Measurements from ENCODE around the gene SLC38A6. TPM values are rescaled to one million over a fixed set of nuclear protein-coding genes. Genes with fewer than 3 reads are reported as not detected.

Gene SLC38A6
- total RNA-seq, 1 experiment from 2014 or later: 6.0 TPM

- Histone ChIP-seq H2BK20ac (ENCODE audit: low read depth, low read length, poor library complexity, severe bottlenecking) (no peak overlapping the region), H2BK12ac (ENCODE audit: insufficient read length, low read depth, low read length) (no peak overlapping the region), H2BK15ac (ENCODE audit: low read depth, low read length) (no peak overlapping the region), H3K23ac (ENCODE audit: insufficient read length, low read depth, low read length) (no peak overlapping the region), H3K9ac (ENCODE audit: extremely low read depth, insufficient read length, low read length) (no peak overlapping the region), H3K79me2 (ENCODE audit: insufficient read depth, low read length) (no peaks in the 10 kb centered on the region), H3K56ac (ENCODE audit: insufficient read length, low read depth, low read length) (no peak overlapping the region), H3K23me2 (ENCODE audit: insufficient read length, low read depth, low read length, poor library complexity, severe bottlenecking) (no peaks in the 10 kb centered on the region), H3K4me1 (ENCODE audit: insufficient read depth, low read length) (no peaks in the 10 kb centered on the region), H3K27me3 (ENCODE audit: insufficient read depth, low read length) (no peaks in the 10 kb centered on the region), H2AK5ac (ENCODE audit: insufficient read length, low read length) (no peak overlapping the region), H4K8ac (replicated peaks; ENCODE audit: insufficient read length, low read depth, low read length) (no peak overlapping the region), H3K4me2 (ENCODE audit: insufficient read depth, insufficient read length, low read length) (no peak overlapping the region), H3K9me3 (ENCODE audit: control insufficient read depth, low read depth, low read length) (no peaks in the 10 kb centered on the region), H4K91ac (ENCODE audit: insufficient read length, low read depth, low read length) (no peak overlapping the region), H3K14ac (ENCODE audit: insufficient read depth, low read length) (no peak overlapping the region), H4K20me1 (ENCODE audit: control insufficient read depth, insufficient read depth, insufficient read length) (no peaks in the 10 kb centered on the region), H2AFZ (ENCODE audit: low read length) (no peak overlapping the region), H3K18ac (ENCODE audit: insufficient read length, low read depth, low read length) (no peak overlapping the region), H2BK120ac (ENCODE audit: low read depth, low read length, poor library complexity, severe bottlenecking) (no peak overlapping the region), H3T11ph (ENCODE audit: low read length) (no peak overlapping the region), H3K79me1 (ENCODE audit: insufficient read depth, low read depth, low read length, poor library complexity, severe bottlenecking) (no peaks in the 10 kb centered on the region), H3K4ac (ENCODE audit: low read depth, low read length) (no peak overlapping the region), H3K27ac (ENCODE audit: insufficient read length, low read depth, low read length) (no peak overlapping the region), H2BK5ac (ENCODE audit: insufficient read length, low read length) (no peak overlapping the region), H4K5ac (ENCODE audit: insufficient read length, low read depth, low read length) (no peak overlapping the region)
- Mint-ChIP-seq H3K27me3 (ENCODE audit: low read depth) (no peaks in the 10 kb centered on the region; the same call in 1 of the 2 replicates), H3K4me1 (peaks cover 0 to 2% of the 10 kb centered on the region in 2 experiments; a peak in 1 of 4 replicates), H3K36me3 (ENCODE audit: insufficient read depth in 1 of 3, low read depth in 3 of 3) (peaks cover 23 to 33% (median 32%) of the 10 kb centered on the region in 3 experiments), H3K4me3 (no peak overlapping the region), H3K9me3 (peaks cover 31 to 40% of the 10 kb centered on the region in 2 experiments), H3K27ac (no peak overlapping the region)
- no peak for DNase-seq
- TF ChIP-seq, protein P1, sequence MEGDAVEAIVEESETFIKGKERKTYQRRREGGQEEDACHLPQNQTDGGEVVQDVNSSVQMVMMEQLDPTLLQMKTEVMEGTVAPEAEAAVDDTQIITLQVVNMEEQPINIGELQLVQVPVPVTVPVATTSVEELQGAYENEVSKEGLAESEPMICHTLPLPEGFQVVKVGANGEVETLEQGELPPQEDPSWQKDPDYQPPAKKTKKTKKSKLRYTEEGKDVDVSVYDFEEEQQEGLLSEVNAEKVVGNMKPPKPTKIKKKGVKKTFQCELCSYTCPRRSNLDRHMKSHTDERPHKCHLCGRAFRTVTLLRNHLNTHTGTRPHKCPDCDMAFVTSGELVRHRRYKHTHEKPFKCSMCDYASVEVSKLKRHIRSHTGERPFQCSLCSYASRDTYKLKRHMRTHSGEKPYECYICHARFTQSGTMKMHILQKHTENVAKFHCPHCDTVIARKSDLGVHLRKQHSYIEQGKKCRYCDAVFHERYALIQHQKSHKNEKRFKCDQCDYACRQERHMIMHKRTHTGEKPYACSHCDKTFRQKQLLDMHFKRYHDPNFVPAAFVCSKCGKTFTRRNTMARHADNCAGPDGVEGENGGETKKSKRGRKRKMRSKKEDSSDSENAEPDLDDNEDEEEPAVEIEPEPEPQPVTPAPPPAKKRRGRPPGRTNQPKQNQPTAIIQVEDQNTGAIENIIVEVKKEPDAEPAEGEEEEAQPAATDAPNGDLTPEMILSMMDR (conservative IDR thresholded peaks at IDR 0.05): no peak
Observed at GRCh38 chr14:60958146-60958545, 22.9 kb upstream of the SLC38A6 start.
